WTC11 (cell line): ENCODE data around the gene RNF126.
"Not testable (repeated sequence)": the region's sequence is repeated elsewhere in the genome, so short reads cannot be mapped to it uniquely, and the experiment has no call there.

Source experiments
- ATF2 ChIP-seq: sonication (generic); formaldehyde crosslinking; IDR thresholded peaks from 2 replicates; pipeline ENCODE4 v1.8.1; 2022; ENCODE audit warnings: low read depth, missing genetic modification reagents, borderline replicate concordance
- GTF2I ChIP-seq: fragments of 250-450 bp; sonication (Bioruptor Pico); conservative IDR thresholded peaks from 2 replicates; pipeline ENCODE4 v1.4.0; 2021; ENCODE audit warnings: mild to moderate bottlenecking
- KAT7 ChIP-seq: sonication (generic); formaldehyde crosslinking; IDR thresholded peaks from 2 replicates; pipeline ENCODE4 v1.8.1; 2023; ENCODE audit warnings: missing genetic modification reagents, mild to moderate bottlenecking, borderline replicate concordance
- SOX15 ChIP-seq: fragments of 250-450 bp; sonication (Bioruptor Pico); IDR thresholded peaks from 2 replicates; pipeline ENCODE4 v1.9.0; 2021; ENCODE audit warnings: mild to moderate bottlenecking
- ZNF138 ChIP-seq: sonication (generic); formaldehyde crosslinking; conservative IDR thresholded peaks from 2 replicates; pipeline ENCODE4 v1.8.1; 2022; ENCODE audit warnings: mild to moderate bottlenecking, moderate library complexity, missing genetic modification reagents
- TF ChIP-seq, protein P1 (sequence below): sonication (generic); formaldehyde crosslinking; IDR thresholded peaks from 2 replicates; pipeline ENCODE4 v1.8.0; 2022; ENCODE audit warnings: mild to moderate bottlenecking, missing genetic modification reagents
- TF ChIP-seq, protein P2 (sequence below): fragments of 200-600 bp; IDR thresholded peaks from 2 replicates; pipeline ENCODE4 v1.8.0; 2022; ENCODE audit warnings: antibody characterized with exemption

DNA sequence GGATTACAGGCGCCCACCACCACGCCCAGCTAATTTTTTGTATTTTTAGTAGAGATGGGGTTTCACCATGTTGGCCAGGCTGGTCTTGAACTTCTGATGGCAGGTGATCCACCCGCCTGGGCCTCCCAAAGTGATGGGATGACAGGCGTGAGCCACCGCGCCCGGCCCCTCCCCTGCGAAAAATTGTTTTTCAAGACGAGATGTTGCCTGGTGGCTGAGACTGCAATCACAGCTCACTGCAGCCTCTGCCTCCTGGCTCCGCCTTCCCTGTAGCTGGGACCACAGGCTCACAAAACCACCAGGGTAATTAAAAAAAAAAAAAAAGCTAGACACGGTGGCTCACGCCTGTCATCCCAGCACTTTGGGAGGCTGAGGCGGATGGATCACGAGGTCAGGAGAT is 36.9 kb upstream of the RNF126 start:
- TF ChIP-seq, protein P1, sequence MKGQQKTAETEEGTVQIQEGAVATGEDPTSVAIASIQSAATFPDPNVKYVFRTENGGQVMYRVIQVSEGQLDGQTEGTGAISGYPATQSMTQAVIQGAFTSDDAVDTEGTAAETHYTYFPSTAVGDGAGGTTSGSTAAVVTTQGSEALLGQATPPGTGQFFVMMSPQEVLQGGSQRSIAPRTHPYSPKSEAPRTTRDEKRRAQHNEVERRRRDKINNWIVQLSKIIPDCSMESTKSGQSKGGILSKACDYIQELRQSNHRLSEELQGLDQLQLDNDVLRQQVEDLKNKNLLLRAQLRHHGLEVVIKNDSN (CRISPR knock-in tag) = not testable (repeated sequence)
- TF ChIP-seq GTF2I (CRISPR knock-in tag); ZNF138 (CRISPR knock-in tag); SOX15; ATF2; KAT7 (CRISPR knock-in tag): not testable (repeated sequence)
- TF ChIP-seq, protein P2, sequence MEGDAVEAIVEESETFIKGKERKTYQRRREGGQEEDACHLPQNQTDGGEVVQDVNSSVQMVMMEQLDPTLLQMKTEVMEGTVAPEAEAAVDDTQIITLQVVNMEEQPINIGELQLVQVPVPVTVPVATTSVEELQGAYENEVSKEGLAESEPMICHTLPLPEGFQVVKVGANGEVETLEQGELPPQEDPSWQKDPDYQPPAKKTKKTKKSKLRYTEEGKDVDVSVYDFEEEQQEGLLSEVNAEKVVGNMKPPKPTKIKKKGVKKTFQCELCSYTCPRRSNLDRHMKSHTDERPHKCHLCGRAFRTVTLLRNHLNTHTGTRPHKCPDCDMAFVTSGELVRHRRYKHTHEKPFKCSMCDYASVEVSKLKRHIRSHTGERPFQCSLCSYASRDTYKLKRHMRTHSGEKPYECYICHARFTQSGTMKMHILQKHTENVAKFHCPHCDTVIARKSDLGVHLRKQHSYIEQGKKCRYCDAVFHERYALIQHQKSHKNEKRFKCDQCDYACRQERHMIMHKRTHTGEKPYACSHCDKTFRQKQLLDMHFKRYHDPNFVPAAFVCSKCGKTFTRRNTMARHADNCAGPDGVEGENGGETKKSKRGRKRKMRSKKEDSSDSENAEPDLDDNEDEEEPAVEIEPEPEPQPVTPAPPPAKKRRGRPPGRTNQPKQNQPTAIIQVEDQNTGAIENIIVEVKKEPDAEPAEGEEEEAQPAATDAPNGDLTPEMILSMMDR = not testable (repeated sequence)
